Neural cell (in vitro differentiated cells): ENCODE measurements around the gene HHIPL1. TPM values are rescaled to one million over a fixed set of nuclear protein-coding genes. Genes with fewer than 3 reads are reported as not detected.

Source experiments
- H2AFZ ChIP-seq: fragments of 200-600, 300-800 bp; sonication (generic), shearing (Covaris generic); 2 replicates; pipeline ENCODE4 v1.6.0; 2014; ENCODE audit warnings: low read depth, mild to moderate bottlenecking, antibody characterized with exemption, low read length, moderate library complexity
- H3F3A ChIP-seq: fragments of 200-600 bp; shearing (Covaris generic); 2 replicates; pipeline ENCODE4 v1.6.1; 2016; ENCODE audit warnings: mild to moderate bottlenecking, moderate library complexity, mixed read lengths, antibody characterized with exemption, low read length; ENCODE audit not compliant: insufficient read depth, poor library complexity, severe bottlenecking
- H3K27ac ChIP-seq: fragments of 200-600, 300-800 bp; sonication (generic), shearing (Covaris generic); 2 replicates; pipeline ENCODE4 v1.5.1; 2014; ENCODE audit warnings: mild to moderate bottlenecking, low read length, moderate library complexity
- H3K27me3 ChIP-seq: fragments of 300-800, 200-600 bp; sonication (generic), shearing (Covaris generic); 2 replicates; pipeline ENCODE4 v1.6.0; 2014; ENCODE audit warnings: mild to moderate bottlenecking, low read depth, low read length, moderate library complexity; ENCODE audit not compliant: insufficient read depth
- H3K36me3 ChIP-seq: fragments of 300-800, 200-600 bp; sonication (generic), shearing (Covaris generic); 2 replicates; pipeline ENCODE4 v1.5.1; 2014; ENCODE audit warnings: mild to moderate bottlenecking, antibody characterized with exemption, low read length, moderate library complexity; ENCODE audit not compliant: insufficient read depth
- H3K4me2 ChIP-seq: fragments of 300-800, 200-600 bp; sonication (generic), shearing (Covaris generic); 2 replicates; pipeline ENCODE4 v1.6.0; 2014; ENCODE audit warnings: mild to moderate bottlenecking, low read length
- H3K4me3 ChIP-seq: fragments of 300-800, 200-600 bp; sonication (generic), shearing (Covaris generic); 2 replicates; pipeline ENCODE4 v1.5.1; 2014; ENCODE audit warnings: mild to moderate bottlenecking, low read length, moderate library complexity
- H3K79me2 ChIP-seq: fragments of 200-600 bp; shearing (Covaris generic); replicated peaks from 2 replicates; pipeline ENCODE4 v1.6.0; 2014; ENCODE audit warnings: mild to moderate bottlenecking, low read length, moderate library complexity; ENCODE audit not compliant: insufficient read depth
- H3K9ac ChIP-seq: fragments of 300-800, 200-600 bp; sonication (generic), shearing (Covaris generic); 2 replicates; pipeline ENCODE4 v1.6.1; 2016; ENCODE audit warnings: mild to moderate bottlenecking, low read length, mixed read lengths
- H3K9me2 ChIP-seq: fragments of 200-600 bp; shearing (Covaris generic); 2 replicates; pipeline ENCODE4 v1.6.1; 2016; ENCODE audit warnings: mild to moderate bottlenecking, low read length, mixed read lengths; ENCODE audit not compliant: insufficient read depth
- H3K9me3 ChIP-seq: fragments of 200-600, 300-800 bp; sonication (generic), shearing (Covaris generic); 2 replicates; pipeline ENCODE4 v1.6.1; 2016; ENCODE audit warnings: mild to moderate bottlenecking, mixed run types, low read length, moderate library complexity, mixed read lengths
- H4K20me1 ChIP-seq: fragments of 200-600 bp; shearing (Covaris generic); 2 replicates; pipeline ENCODE4 v1.6.1; 2016; ENCODE audit warnings: mild to moderate bottlenecking, mixed run types; ENCODE audit not compliant: insufficient read depth
- EP300 ChIP-seq: fragments of 450-650 bp; conservative IDR thresholded peaks from 2 replicates; pipeline ENCODE4 v1.6.1; 2014; ENCODE audit warnings: antibody characterized with exemption, mild to moderate bottlenecking, moderate library complexity; ENCODE audit not compliant: poor library complexity, severe bottlenecking
- EZH2 ChIP-seq: fragments of 200-600, 300-800 bp; shearing (Covaris generic), sonication (generic); IDR thresholded peaks from 2 replicates; pipeline ENCODE4 v1.6.1; 2014; ENCODE audit warnings: antibody characterized with exemption, low read length, borderline replicate concordance, mild to moderate bottlenecking; ENCODE audit not compliant: insufficient read depth, poor library complexity, severe bottlenecking
- MXI1 ChIP-seq: fragments of 450-650 bp; conservative IDR thresholded peaks from 2 replicates; pipeline ENCODE4 v1.6.1; 2014; ENCODE audit warnings: antibody characterized with exemption, mild to moderate bottlenecking; ENCODE audit not compliant: poor library complexity, severe bottlenecking
- POLR2AphosphoS5 ChIP-seq: IDR thresholded peaks from 2 replicates; pipeline ENCODE4 v1.6.1; 2012
- RAD21 ChIP-seq: fragments of 450-650 bp; conservative IDR thresholded peaks from 2 replicates; pipeline ENCODE4 v1.6.1; 2014; ENCODE audit warnings: antibody characterized with exemption, mild to moderate bottlenecking, moderate library complexity
- SMC3 ChIP-seq: fragments of 450-650 bp; conservative IDR thresholded peaks from 2 replicates; pipeline ENCODE4 v1.6.1; 2014; ENCODE audit warnings: antibody characterized with exemption, mild to moderate bottlenecking, moderate library complexity; ENCODE audit not compliant: poor library complexity
- TAF1 ChIP-seq: IDR thresholded peaks from 2 replicates; pipeline ENCODE4 v1.6.1; 2012; ENCODE audit warnings: low read depth
- polyA plus RNA-seq: library from polyadenylated mRNA; depleted of rRNA; stranded (reverse); fragments of >200 nt; gene quantifications from 2 replicates; pipeline ENCODE4 v1.2.3, GENCODE V29; 2014
- TF ChIP-seq, protein P1 (sequence below): IDR thresholded peaks from 2 replicates; pipeline ENCODE4 v1.6.1; 2012; ENCODE audit warnings: borderline replicate concordance
- TF ChIP-seq, protein P2 (sequence below): fragments of 450-650 bp; IDR thresholded peaks from 2 replicates; pipeline ENCODE4 v1.5.1; 2014; ENCODE audit warnings: antibody characterized with exemption, mild to moderate bottlenecking, moderate library complexity; ENCODE audit not compliant: poor library complexity, severe bottlenecking

The HHIPL1 gene
- polyA plus RNA-seq, 1 donor from 2014 or later = 0.47 TPM

DNA sequence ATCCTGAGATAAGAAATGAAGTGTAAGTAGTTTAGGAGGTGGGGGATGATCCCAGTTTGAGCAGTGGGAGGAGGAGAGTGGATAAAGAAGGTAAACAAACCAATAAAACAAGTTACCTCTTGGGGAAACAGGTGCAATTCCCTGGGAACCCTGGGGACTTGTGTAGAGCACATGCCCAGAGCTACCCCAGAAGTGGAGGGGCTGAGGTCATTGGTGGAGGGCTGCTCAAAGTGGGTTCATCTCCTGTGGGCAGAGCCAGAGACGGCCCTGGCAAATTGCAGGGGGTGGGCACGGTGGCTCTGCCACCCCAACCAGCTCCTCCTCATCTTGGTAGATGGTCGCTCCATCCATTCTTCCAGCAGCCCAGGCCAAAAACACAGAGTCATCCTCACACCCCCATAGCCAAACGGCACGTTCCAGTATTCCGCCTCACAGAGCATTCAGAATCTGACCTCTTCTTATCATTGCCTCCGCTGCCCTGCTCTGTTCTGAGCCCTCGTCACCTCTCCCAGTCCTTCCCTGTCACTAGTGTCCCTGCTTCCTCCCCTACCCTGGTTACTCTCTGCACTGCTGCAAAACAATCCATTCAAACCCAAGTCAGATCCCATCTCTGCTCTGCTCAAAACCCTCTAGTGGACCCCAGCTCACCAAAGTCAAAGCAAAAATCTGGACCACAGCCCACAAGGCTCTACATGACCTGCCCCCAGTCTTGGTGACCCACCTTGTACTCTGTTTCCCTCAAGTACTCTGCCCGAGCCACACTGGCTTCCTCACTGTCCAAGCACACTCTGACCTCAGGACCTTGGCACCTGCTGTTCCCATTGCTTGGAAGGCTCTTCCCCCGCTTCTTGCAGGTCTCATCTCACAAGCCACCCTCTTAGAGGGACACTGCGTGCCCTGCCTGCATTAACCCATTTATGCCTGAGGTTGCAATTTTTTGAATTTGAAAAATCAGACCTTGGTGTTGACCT lies 44.6 kb downstream of the HHIPL1 start:
- H3K4me3 ChIP-seq = no peak overlapping the region
- no peak overlapping the region for H3K27ac ChIP-seq
- H3K9me3 ChIP-seq = no peaks in the 10 kb centered on the region
- no peak overlapping the region for H2AFZ ChIP-seq
- H3K79me2 ChIP-seq = no peaks in the 10 kb centered on the region
- no peaks in the 10 kb centered on the region for H3K9me2 ChIP-seq
- no peaks in the 10 kb centered on the region for H3K36me3 ChIP-seq
- H4K20me1 ChIP-seq = no peaks in the 10 kb centered on the region
- TF ChIP-seq, protein P1, sequence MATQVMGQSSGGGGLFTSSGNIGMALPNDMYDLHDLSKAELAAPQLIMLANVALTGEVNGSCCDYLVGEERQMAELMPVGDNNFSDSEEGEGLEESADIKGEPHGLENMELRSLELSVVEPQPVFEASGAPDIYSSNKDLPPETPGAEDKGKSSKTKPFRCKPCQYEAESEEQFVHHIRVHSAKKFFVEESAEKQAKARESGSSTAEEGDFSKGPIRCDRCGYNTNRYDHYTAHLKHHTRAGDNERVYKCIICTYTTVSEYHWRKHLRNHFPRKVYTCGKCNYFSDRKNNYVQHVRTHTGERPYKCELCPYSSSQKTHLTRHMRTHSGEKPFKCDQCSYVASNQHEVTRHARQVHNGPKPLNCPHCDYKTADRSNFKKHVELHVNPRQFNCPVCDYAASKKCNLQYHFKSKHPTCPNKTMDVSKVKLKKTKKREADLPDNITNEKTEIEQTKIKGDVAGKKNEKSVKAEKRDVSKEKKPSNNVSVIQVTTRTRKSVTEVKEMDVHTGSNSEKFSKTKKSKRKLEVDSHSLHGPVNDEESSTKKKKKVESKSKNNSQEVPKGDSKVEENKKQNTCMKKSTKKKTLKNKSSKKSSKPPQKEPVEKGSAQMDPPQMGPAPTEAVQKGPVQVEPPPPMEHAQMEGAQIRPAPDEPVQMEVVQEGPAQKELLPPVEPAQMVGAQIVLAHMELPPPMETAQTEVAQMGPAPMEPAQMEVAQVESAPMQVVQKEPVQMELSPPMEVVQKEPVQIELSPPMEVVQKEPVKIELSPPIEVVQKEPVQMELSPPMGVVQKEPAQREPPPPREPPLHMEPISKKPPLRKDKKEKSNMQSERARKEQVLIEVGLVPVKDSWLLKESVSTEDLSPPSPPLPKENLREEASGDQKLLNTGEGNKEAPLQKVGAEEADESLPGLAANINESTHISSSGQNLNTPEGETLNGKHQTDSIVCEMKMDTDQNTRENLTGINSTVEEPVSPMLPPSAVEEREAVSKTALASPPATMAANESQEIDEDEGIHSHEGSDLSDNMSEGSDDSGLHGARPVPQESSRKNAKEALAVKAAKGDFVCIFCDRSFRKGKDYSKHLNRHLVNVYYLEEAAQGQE = no peak
- TF ChIP-seq EZH2 (no peak), SMC3 (no peak), MXI1 (no peak), RAD21 (no peak), EP300 (no peak), POLR2AphosphoS5 (no peak), TAF1 (no peak)
- TF ChIP-seq, protein P2, sequence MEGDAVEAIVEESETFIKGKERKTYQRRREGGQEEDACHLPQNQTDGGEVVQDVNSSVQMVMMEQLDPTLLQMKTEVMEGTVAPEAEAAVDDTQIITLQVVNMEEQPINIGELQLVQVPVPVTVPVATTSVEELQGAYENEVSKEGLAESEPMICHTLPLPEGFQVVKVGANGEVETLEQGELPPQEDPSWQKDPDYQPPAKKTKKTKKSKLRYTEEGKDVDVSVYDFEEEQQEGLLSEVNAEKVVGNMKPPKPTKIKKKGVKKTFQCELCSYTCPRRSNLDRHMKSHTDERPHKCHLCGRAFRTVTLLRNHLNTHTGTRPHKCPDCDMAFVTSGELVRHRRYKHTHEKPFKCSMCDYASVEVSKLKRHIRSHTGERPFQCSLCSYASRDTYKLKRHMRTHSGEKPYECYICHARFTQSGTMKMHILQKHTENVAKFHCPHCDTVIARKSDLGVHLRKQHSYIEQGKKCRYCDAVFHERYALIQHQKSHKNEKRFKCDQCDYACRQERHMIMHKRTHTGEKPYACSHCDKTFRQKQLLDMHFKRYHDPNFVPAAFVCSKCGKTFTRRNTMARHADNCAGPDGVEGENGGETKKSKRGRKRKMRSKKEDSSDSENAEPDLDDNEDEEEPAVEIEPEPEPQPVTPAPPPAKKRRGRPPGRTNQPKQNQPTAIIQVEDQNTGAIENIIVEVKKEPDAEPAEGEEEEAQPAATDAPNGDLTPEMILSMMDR = no peak
- H3K4me2 ChIP-seq = no peak overlapping the region
- H3K27me3 ChIP-seq = no peaks in the 10 kb centered on the region
- no peaks in the 10 kb centered on the region for H3F3A ChIP-seq
- no peak overlapping the region for H3K9ac ChIP-seq

DNA sequence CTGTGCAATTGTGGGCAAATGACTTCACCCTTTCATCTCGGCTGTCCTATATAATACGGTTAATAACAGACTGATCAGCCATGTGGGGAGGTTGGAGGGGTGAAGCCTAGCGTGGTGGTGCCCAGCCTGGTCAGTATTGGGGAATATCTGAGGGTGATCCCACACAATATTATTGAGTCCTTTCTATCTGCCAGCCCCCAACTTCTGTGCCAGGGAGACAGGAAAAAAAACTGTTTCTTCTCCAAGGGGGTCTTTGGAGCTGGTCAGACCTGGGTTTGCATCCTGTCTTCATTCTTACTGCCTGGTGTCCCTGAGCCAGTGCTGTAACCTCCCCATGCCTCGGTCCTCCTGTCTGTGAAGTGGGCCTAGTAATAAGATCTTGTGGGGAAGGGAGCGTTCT lies 45.7 kb downstream of the HHIPL1 start:
- no peak overlapping the region for H3K4me2 ChIP-seq
- H4K20me1 ChIP-seq = no peaks in the 10 kb centered on the region
- H3K9me2 ChIP-seq = no peaks in the 10 kb centered on the region
- H3K4me3 ChIP-seq = no peak overlapping the region
- TF ChIP-seq SMC3 = no peak
- no peak for TF ChIP-seq RAD21
- TF ChIP-seq POLR2AphosphoS5 = no peak
- TF ChIP-seq EP300 = no peak
- H3K9me3 ChIP-seq = no peaks in the 10 kb centered on the region
- no peaks in the 10 kb centered on the region for H3K79me2 ChIP-seq
- no peak overlapping the region for H3K9ac ChIP-seq
- no peaks in the 10 kb centered on the region for H3F3A ChIP-seq
- no peaks in the 10 kb centered on the region for H3K27me3 ChIP-seq
- no peaks in the 10 kb centered on the region for H3K36me3 ChIP-seq
- H3K27ac ChIP-seq = no peak overlapping the region
- H2AFZ ChIP-seq = no peak overlapping the region
